Kidney epithelial cell (primary cell): ENCODE measurements around the gene INSR. TPM values are rescaled to one million over a fixed set of nuclear protein-coding genes. Genes with fewer than 3 reads are reported as not detected.

Experiments
- DNase-seq: peaks from one replicate; pipeline ENCODE4 v3.0.0-alpha.2; 2010; ENCODE audit warnings: low read depth
- H3K27me3 ChIP-seq: 2 replicates; pipeline ENCODE4 v1.6.0; 2011; ENCODE audit warnings: low read length; ENCODE audit not compliant: control insufficient read depth, insufficient read depth
- H3K36me3 ChIP-seq: 2 replicates; pipeline ENCODE4 v1.5.1; 2011; ENCODE audit warnings: low read length; ENCODE audit not compliant: control insufficient read depth, insufficient read depth
- H3K4me3 ChIP-seq: 2 replicates; pipeline ENCODE4 v1.5.1; 2011; ENCODE audit warnings: low read depth, mild to moderate bottlenecking, control low read depth, low read length
- total RNA-seq: library from RNA; depleted of rRNA; stranded (reverse); fragments of >200 nt; gene quantifications from 2 replicates; pipeline ENCODE4 v1.2.3, GENCODE V29; 2015
- TF ChIP-seq, protein P1 (sequence below): IDR thresholded peaks from 2 replicates; pipeline ENCODE4 v1.5.1; 2011; ENCODE audit warnings: mild to moderate bottlenecking, moderate library complexity, low read length, control low read depth, inconsistent platforms; ENCODE audit not compliant: insufficient read depth, poor library complexity, severe bottlenecking

The INSR gene
- 15.5 and 23.1 TPM in 2 replicates for total RNA-seq

DNA sequence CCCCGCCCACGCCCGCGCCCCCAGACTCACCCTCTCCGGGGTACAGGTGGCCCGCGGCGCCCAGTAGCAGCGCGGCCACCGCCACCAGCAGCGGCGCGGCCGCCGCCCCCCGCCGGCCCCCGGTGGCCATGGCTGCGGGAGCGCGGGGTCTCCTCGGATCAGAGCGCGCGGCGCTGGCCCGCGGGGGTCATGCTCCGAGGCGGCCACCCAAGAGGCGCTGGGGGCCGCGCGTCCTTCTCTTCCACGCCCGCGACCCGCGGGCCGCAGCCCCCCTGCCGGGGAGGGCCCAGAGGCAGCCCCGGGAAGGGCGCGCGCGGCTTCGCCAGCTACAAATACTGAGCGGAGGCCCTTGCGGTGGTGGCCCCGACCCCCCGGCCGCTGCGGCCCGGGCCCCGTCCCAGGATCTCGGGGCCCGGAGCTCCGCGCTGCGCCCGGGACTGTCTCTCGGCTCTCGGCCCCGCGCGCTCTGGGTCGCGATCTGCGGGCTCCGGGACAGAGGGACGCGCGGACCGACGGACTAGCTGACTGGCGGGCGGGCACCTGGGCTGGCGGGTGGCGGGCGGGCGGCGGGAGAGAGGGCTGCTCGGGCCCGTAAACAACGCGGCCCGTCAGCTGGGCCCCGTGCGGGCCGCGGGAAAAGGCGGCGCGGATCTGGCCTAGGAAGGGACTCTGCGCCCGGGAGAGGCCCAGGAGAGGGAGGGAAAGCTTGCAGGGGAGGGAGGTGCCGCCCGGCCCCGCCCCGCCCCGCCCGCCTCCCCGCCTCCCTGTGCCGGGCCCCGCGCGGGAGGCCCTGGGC, at the start of gene INSR:
TSS of gene INSR (minus strand) at position 653 of the 796 bp plus-strand sequence. CDS start at position 130, 523 bp downstream.
- Histone ChIP-seq H3K27me3 (peaks cover 5% of the 10 kb centered on the region), H3K4me3 (peak within 1 kb of the TSS; percentile 60), H3K36me3 (no peaks in the 10 kb centered on the region)
- TF ChIP-seq, protein P1, sequence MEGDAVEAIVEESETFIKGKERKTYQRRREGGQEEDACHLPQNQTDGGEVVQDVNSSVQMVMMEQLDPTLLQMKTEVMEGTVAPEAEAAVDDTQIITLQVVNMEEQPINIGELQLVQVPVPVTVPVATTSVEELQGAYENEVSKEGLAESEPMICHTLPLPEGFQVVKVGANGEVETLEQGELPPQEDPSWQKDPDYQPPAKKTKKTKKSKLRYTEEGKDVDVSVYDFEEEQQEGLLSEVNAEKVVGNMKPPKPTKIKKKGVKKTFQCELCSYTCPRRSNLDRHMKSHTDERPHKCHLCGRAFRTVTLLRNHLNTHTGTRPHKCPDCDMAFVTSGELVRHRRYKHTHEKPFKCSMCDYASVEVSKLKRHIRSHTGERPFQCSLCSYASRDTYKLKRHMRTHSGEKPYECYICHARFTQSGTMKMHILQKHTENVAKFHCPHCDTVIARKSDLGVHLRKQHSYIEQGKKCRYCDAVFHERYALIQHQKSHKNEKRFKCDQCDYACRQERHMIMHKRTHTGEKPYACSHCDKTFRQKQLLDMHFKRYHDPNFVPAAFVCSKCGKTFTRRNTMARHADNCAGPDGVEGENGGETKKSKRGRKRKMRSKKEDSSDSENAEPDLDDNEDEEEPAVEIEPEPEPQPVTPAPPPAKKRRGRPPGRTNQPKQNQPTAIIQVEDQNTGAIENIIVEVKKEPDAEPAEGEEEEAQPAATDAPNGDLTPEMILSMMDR: no peak
- DNase-seq: peak; percentile 23

DNA sequence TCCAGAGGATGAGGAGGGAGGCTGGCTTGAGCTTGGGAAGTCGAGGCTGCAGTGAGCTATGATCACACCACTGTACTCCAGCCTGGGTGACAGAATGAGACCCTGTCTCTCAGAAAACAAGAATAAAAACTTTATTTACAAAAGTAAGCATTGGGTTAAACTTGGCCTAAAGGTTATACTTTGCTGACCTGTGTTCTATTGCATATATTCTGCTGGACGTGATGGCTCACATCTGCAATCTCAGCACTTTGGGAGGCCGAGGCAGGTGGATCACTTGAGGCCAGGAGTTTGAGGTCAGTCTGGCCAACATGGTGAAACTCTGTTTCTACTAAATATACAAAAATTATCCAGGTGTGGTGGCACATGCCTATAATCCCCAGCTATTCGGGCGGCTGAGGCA, 47.9 kb upstream of the INSR start:
- Histone ChIP-seq H3K36me3 (no peaks in the 10 kb centered on the region), H3K27me3 (peaks cover 6% of the 10 kb centered on the region), H3K4me3 (no peak overlapping the region)
- TF ChIP-seq, protein P1: no peak
- DNase-seq: no peak

DNA sequence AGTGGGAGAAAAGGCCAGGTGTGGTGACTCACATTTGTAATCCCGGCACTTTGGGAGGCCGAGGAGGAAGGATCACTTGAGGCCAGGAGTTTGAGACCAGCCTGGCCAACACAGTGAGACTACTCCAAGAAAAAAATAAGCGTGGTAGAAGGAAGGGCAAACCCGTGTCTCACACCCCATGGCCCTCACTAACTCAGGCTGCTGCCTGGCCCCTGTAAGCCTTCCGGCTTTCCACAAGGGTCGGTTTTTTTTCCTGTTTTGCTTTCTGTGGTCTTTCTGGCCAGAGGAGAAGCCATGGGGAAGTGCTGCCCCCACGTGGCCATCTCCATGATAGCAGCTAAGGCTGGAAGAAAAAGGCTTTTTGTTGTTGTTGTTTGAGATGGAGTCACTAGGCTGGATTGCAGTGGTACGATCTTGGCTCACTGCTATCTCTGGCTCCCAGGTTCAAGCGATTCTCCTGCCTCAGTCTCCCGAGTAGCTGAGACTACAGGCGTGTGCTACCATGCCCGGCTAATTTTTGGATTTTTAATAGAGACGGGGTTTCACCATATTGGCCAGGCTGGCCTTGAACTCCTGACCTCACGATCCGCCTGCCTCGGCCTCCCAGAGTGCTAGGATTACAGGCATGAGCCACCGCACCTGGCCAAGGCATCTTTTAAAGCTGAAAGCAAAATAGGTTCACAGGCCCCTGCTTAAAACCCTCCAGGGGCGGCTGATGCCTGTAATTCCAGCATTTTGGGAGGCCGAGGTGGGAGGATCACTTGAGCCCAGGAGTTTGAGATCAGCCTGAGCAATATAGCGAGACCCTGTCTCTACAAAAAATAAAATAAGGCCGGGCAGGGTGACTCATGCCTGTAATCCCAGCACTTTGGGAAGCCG, 47.0 kb upstream of the INSR start:
- no peak overlapping the region for H3K4me3 ChIP-seq
- peak; percentile 41 for DNase-seq

DNA sequence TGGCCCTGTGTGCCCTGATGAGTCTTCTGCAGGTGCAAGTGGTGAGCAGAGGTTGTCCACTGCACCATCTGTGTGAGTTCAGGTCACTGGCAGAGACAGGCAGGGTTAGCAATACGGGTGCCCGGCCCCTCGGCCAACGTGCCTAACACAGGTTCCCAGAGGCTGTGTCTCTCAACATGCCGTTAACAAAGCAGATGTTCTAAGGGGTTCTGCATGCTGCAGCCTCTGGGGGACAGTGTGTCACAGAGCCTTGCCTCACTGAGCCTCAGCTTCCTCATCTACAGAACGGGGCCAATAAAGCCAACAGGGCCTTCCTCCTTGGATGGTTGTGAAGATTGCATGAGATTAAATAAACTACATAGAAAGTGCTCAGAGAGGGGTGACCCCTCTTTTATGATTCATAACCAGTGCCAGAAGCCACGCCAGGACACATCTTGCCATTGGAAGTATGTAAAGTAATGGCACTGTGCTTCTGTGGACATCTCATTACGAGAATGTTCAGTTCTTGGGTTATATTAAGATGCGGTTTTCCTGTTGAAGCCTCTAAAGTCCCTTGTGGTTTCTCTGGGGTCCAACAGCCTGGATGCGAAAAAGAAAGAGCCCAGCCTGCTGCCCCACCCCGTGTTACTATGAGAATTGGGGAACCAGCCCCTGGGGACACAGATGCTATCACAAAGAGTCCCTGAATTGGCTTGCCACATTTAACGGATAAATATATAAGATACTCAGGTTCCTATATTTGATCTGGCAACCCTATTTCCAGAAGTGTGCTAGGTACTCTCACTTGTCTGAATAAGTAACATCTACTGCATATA, 43.4 kb upstream of the INSR start:
- TF ChIP-seq, protein P1: no peak
- no peak overlapping the region for H3K4me3 ChIP-seq
- DNase-seq: no peak
- no peaks in the 10 kb centered on the region for H3K36me3 ChIP-seq
- no peaks in the 10 kb centered on the region for H3K27me3 ChIP-seq

More for the DNA sequence above, 47.0 kb upstream of the INSR start:
- Histone ChIP-seq H3K36me3 (no peaks in the 10 kb centered on the region), H3K27me3 (peaks cover 4% of the 10 kb centered on the region)
- TF ChIP-seq, protein P1: peak; percentile 93

DNA sequence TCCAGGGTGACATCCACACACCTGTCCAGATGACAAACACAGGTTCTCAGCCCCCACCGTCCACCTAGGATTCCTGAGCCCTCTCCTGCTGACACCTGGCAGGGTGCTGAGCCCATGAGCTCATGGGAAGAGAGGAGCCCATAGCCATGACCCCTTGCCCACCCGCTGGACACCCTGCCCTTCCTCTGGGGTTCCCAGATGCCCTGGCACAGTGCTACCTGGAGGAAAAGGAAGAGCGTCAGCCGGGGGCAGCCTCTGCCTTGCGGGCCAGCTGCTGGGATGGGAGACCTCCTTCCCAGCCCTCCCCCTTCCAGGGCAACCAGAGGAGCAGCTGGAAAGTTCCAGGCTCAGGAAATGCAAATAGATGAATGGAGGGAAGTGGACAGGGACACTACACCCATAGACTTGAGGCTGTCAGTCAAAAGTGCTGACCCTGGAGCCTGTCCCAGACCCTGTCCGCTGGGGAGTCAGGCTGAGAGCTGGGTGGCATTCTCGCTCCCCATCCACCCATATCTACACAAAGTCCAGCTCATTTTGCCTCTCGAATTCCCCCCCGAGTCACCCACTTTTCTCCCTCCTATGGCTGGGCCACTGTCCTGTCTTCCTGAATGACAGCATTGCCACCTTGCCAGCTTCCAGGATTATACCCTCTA, 42.2 kb upstream of the INSR start:
- H3K4me3 ChIP-seq: no peak overlapping the region
- DNase-seq: no peak
- TF ChIP-seq, protein P1: no peak
- no peaks in the 10 kb centered on the region for H3K36me3 ChIP-seq
- H3K27me3 ChIP-seq: no peaks in the 10 kb centered on the region
